ENCODE measurements around the gene PJVK.
A peak's percentile ranks its signal among the peaks of the same experiment; 100 is the strongest.

PJVK gene

DNA sequence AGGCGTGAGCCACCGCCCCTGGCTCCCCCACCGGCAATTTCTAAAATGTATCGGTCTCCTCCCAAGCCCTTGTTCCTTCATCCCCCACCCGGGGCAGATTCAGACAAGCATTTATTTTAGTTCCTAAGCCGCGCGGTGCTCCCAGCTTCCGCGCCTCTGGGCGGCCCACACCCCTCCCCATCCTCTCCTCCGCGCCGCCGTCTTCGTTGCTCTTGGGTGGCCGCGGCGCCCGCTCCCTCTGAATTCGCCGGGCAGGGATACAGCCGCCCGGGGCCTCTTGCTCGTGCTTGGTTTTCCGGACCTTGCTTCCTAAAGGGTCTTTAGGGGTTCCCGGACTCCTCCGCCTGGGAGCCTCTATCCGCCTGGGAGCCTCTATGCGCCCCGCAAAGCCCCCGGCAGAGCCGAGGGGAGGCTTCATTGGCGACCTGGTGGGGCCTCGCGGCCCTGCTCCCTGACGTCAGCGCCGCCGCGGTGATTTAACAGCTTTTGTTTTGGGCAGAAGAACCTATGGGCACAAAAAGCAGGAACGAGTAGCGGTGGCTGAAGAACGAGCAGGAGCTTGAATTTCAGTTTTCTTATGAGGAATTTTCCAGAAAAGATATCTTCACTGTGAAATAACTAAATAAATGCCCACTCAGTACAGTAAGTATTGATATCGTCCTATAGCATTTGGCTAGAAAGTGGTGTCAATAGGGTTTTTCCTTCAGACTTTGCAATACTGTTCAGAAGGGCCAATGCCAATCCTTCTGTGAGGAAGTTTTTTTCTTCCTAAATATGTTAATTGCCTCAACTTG, 37.5 kb upstream of the PJVK start:
- H3K4me3 ChIP-seq (ENCODE audit: low read depth, low read length): peak overlapping the region; percentile 66
- no peak for TF ChIP-seq CTCF (IDR thresholded peaks at IDR 0.05; ENCODE audit: borderline replicate concordance, insufficient read depth, low read depth, low read length)

DNA sequence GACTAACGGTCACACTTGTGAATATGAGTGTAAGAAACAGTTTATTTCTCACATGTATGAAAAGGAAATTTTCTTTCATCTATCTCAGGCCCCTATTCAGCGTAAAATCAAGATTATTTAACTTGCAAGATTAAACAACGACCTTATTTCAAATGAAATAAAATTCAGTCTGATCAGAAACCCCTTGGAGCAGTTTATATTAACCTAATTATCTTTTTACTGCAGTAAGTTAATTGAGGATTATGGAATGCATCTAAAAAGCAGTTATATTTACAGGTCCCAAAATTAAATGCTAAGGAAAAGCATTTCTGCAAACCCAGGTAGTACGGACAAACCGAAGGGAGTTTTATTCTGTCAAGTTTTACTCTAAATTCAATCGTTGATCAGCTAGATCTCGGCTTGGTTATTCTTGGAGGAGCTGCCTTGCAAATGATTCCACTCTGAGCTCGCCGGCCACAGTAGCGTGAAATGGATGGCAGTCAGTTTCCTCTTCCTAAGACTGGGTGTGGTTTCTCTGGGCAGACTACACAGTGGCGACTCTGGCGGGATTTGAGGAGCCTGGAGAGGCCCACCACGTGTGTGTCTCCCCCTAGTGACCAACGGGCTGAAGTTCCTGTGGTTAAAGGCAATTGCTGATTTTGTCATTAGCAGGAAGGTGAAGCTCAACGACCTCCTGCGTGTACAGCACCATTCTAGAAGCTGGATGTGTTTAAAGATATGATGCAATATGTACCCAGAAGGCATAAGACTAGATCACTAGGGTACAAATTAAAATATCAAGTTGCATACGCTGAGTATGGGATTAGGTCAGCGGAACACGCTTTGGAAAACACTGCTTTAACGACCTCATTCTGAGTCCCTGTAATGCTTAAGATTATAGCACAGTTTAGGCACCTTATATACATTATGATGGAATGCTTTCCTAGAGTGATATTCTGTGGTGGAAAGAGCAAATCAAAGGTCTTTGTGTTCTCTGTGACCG, 36.6 kb upstream of the PJVK start:
- peak; percentile 94 for TF ChIP-seq CTCF (IDR thresholded peaks at IDR 0.05; ENCODE audit: borderline replicate concordance, insufficient read depth, low read depth, low read length)
- peak overlapping the region; percentile 66 for H3K4me3 ChIP-seq (ENCODE audit: low read depth, low read length)

DNA sequence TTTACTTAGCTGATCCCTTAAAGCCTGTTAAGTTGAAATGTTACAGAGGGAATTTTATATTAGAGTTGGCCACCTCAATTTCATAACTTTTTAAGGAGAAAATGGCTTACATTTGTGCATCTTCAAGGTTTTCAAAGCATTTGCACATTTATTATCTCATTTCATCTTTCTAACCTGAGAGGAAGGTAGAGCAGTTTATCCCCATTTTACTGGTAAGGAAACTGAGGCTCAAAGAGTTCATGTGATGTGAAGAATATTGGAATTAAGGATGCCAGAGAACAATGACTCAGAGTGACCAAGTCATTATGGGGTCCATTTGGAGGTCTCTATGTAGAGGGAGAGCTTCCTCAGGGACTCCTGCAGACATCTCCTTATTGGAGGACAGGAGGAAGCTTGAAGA, 35.2 kb upstream of the PJVK start:
- no peak overlapping the region for H3K4me3 ChIP-seq (ENCODE audit: low read depth, low read length)

GRCh38 chr2:178417916-178418315, 33.3 kb upstream of the PJVK start:
- no peak overlapping the region for H3K4me3 ChIP-seq (ENCODE audit: low read depth, low read length)
- TF ChIP-seq CTCF (IDR thresholded peaks at IDR 0.05; ENCODE audit: borderline replicate concordance, insufficient read depth, low read depth, low read length): no peak

More for the DNA sequence above, 35.2 kb upstream of the PJVK start:
- TF ChIP-seq CTCF (IDR thresholded peaks at IDR 0.05; ENCODE audit: borderline replicate concordance, insufficient read depth, low read depth, low read length): no peak

DNA sequence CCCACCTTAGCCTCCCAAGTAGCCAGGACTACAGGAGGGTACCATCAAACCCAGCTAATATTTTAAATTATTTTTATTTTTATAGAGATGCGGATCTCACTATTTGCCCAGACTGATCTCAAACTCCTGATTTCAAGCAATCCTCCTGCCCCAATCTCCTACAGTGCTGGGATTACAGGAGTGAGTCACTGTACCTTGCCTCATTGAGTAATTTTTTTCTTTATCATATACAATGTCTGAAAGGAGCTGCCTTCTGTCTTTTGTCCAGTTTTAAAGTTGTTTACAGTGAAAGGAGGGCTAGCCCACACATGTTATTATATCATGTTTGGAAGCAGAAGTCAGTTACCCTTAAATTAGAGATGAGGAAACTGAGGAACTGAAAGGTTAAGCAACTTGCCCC, 32.8 kb upstream of the PJVK start:
- no peak overlapping the region for H3K4me3 ChIP-seq (ENCODE audit: low read depth, low read length)
- TF ChIP-seq CTCF (IDR thresholded peaks at IDR 0.05; ENCODE audit: borderline replicate concordance, insufficient read depth, low read depth, low read length): no peak

- TF ChIP-seq CTCF (IDR thresholded peaks at IDR 0.05; ENCODE audit: borderline replicate concordance, insufficient read depth, low read depth, low read length): peak; percentile 13; the same call in 1 of the 2 replicates
- H3K4me3 ChIP-seq (ENCODE audit: low read depth, low read length): no peak overlapping the region
These were observed 32.1 kb upstream of the PJVK start for GRCh38 chr2:178419123-178419522.

Measured in GM12875 (cell line).